ENCODE measurements around the gene NIF3L1. TPM values are rescaled to one million over a fixed set of nuclear protein-coding genes. Genes with fewer than 3 reads are reported as not detected.
A peak's percentile ranks its signal among the peaks of the same experiment; 100 is the strongest.

Gene NIF3L1
- total and polyA plus RNA-seq, 9 of the 15 experiments (the other 6 are each of a cell fraction or from before 2014, with no cell fraction given): 26.7 to 89.5 (median 45.6) TPM

DNA sequence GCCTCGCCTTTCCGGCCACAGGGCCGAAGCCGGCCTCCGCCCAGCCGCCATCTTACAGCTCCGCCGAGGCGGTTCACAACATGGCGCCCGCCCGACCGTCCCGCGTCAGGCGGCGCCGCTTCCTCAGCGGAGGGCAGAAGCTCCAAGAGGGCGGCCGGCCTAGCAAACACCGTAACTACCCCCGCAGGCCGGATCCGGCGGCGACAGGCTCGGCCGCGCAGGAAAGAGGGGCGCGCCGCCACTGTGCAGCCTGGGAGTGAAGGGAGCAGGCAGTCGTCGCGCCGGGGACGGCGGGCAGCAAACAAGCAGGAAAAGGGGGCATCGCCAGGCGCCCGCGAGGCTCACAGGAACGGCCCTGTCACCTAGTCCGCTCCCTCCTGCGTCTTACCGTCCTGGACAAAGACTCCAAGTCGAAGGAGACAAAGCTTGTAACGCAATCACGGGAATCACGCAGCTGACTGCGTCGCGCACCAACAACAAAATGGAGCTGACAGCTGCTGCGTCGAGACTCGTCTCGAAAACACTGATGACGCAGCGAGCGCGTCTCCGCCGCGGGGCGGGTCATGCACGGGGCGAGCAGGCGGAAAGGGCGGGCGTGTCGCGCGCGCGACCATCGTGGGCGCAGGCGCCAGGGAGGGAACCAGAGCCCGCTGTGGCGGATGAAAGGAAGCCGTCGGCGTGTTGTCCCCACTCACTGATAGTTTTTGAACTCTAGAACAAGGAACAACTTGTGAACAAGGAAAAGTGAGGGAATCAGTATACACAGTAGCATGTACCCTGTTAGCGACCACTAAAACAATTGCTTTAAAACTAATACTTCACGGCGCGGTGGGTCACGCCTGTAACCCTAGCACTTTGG lies 24.8 kb upstream of the NIF3L1 start, which contains the start of gene CLK1 (continued):
- TF ChIP-seq RAD51 (IDR thresholded peaks at IDR 0.05; ENCODE audit: borderline replicate concordance, low read depth) (no peak), KDM2B (CRISPR knock-in tag; IDR thresholded peaks at IDR 0.05) (no peak), RBM22 (IDR thresholded peaks at IDR 0.05; ENCODE audit: low read depth, low read length, poor library complexity, severe bottlenecking) (peak; percentile 89), CXXC5 (CRISPR knock-in tag; IDR thresholded peaks at IDR 0.05) (peak; percentile 93), BRD9 (IDR thresholded peaks at IDR 0.05; ENCODE audit: low read depth, partially characterized antibody) (no peak), SAFB2 (IDR thresholded peaks at IDR 0.05; ENCODE audit: borderline replicate concordance, low read depth, low read length, severe bottlenecking) (no peak), PHB2 (IDR thresholded peaks at IDR 0.05; ENCODE audit: low read depth) (no peak), ZSCAN32 (CRISPR knock-in tag; IDR thresholded peaks at IDR 0.05) (no peak), HNRNPH1 (optimal IDR thresholded peaks at IDR 0.05; ENCODE audit: low read depth, low read length) (no peak), CREB3 (tag; conservative IDR thresholded peaks at IDR 0.05; ENCODE audit: low read depth) (no peak), ZNF785 (CRISPR knock-in tag; IDR thresholded peaks at IDR 0.05) (no peak), ZNF436 (CRISPR knock-in tag; IDR thresholded peaks at IDR 0.05) (no peak), ZNF146 (CRISPR knock-in tag; IDR thresholded peaks at IDR 0.05; ENCODE audit: unreplicated experiment) (no peak), KHSRP (IDR thresholded peaks at IDR 0.05) (0 out of 2 replicates have a peak, but pooled peaks have one; percentile 40), HCFC1 (IDR thresholded peaks at IDR 0.05; ENCODE audit: low read depth, low read length) (peak; percentile 37), CEBPG (CRISPR knock-in tag; IDR thresholded peaks at IDR 0.05) (peak; percentile 51; the same call in 1 of the 2 replicates), CEBPG (tag; conservative IDR thresholded peaks at IDR 0.05 in 1 of 2, IDR thresholded peaks at IDR 0.05 in 1 of 2) (no peak; a peak in 1 of 4 replicates), ZNF408 (CRISPR knock-in tag; IDR thresholded peaks at IDR 0.05; ENCODE audit: low read depth) (no peak), ZNF780A (CRISPR knock-in tag; IDR thresholded peaks at IDR 0.05) (no peak), NR4A1 (CRISPR knock-in tag; IDR thresholded peaks at IDR 0.05) (no peak), NR4A1 (tag; IDR thresholded peaks at IDR 0.05) (no peak), PTTG1 (tag; IDR thresholded peaks at IDR 0.05; ENCODE audit: low read depth) (no peak), MBD2 (IDR thresholded peaks at IDR 0.05; ENCODE audit: borderline replicate concordance, low read depth) (peak; percentile 66; the same call in 1 of the 2 replicates)
- TF ChIP-seq, protein P1, sequence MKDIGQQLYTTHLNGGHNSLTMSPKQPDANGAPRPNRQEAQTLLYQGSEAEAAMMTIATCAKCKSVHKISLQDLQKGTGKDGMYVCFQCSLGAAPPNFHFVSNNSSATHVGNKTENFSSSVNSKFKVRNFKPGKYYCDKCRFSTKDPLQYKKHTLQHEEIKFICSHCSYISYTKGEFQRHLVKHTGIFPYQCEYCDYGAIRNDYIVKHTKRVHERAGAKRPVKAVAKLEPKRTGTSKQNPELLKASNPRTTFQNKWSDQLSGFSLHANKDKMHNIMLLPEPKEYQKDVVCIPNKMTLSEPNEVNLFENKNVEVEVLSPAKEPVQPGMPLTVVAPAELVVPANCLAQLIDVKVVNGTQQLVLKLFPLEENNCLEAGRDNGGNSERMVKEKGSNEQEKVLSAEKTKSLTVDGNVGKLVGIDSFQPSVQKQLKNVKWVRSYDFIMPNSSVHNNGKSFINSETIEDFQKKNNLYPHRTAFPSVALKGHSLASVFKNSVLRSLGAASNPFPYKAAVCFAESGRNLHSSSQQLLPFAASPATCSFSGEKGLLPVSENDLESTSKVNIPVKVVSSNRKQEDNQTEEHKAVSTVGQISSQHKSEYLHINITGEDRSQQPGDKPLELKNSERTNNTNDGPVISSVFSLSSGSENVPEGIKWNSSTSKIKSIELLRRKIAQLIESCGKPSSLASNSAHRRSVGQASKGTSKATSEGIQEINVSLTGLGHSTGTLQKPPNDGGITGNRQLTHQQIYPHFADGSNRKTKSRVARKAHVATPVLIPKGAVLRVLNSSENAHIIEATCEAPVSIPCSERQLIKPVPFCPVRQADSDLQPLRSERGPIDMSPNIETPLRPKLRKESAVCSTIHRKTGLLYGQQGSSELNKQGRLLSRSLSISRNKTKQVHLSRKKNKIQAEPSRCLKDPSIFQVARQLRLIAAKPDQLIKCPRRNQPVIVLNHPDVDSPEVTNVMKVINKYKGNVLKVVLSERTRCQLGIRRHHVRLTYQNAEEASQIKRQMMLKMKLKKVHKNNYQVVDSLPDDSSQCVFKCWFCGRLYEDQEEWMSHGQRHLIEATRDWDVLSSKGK (CRISPR knock-in tag; IDR thresholded peaks at IDR 0.05): no peak
- TF ChIP-seq, protein P2, sequence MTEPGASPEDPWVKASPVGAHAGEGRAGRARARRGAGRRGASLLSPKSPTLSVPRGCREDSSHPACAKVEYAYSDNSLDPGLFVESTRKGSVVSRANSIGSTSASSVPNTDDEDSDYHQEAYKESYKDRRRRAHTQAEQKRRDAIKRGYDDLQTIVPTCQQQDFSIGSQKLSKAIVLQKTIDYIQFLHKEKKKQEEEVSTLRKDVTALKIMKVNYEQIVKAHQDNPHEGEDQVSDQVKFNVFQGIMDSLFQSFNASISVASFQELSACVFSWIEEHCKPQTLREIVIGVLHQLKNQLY (CRISPR knock-in tag; conservative IDR thresholded peaks at IDR 0.05): no peak

All from K562 (cell line).